HepG2 (cell line): ENCODE results near the gene C13orf46. TPM values are rescaled to one million over a fixed set of nuclear protein-coding genes. Genes with fewer than 3 reads are reported as not detected.

Experiments
- ARNT ChIP-seq: fragments of 450-650 bp; IDR thresholded peaks from 2 replicates; pipeline ENCODE4 v1.6.1; 2017
- FOSL2 ChIP-seq: sonication (generic); formaldehyde crosslinking; IDR thresholded peaks from 2 replicates; pipeline ENCODE4 v1.4.0; 2020; ENCODE audit warnings: missing genetic modification reagents
- GZF1 ChIP-seq: sonication (generic); formaldehyde crosslinking; IDR thresholded peaks from 2 replicates; pipeline ENCODE4 v1.5.1; 2020; ENCODE audit warnings: mild to moderate bottlenecking, missing genetic modification reagents
- KDM2A ChIP-seq: sonication (generic); formaldehyde crosslinking; IDR thresholded peaks from 2 replicates; pipeline ENCODE4 v1.4.0; 2020; ENCODE audit warnings: low read depth, missing genetic modification reagents, borderline replicate concordance
- PHF20 ChIP-seq: sonication (generic); formaldehyde crosslinking; IDR thresholded peaks from 2 replicates; pipeline ENCODE4 v1.5.0; 2020; ENCODE audit warnings: mild to moderate bottlenecking, missing genetic modification reagents
- TRIM22 ChIP-seq: fragments of 450-650 bp; IDR thresholded peaks from 2 replicates; pipeline ENCODE4 v1.6.1; 2017
- ZNF512B ChIP-seq: sonication (generic); formaldehyde crosslinking; IDR thresholded peaks from 2 replicates; pipeline ENCODE4 v1.5.1; 2020; ENCODE audit warnings: missing genetic modification reagents, mild to moderate bottlenecking, borderline replicate concordance
- ZNF766 ChIP-seq: sonication (generic); formaldehyde crosslinking; IDR thresholded peaks from 2 replicates; pipeline ENCODE4 v1.5.0; 2020; ENCODE audit warnings: missing genetic modification reagents, borderline replicate concordance
- polyA plus RNA-seq, 8 experiments: library from polyadenylated mRNA; depleted of rRNA in 3 of 8; stranded (reverse) in 7 of 8; unstranded in 1 of 8; fragments of >200 nt; fragmentation: Illumina TruSeq in 4 of 8; extraction: Trizol in 4 of 8; gene quantifications; 2 replicates each; pipeline versions ENCODE4 v1.2.1 to v1.2.3, GENCODE V29; 2011 to 2016; ENCODE audit warnings: low read depth in 4 of 8, missing spikeins in 1 of 8, mixed read lengths in 1 of 8; ENCODE audit not compliant: insufficient read depth in 1 of 8
- total RNA-seq, 5 experiments: library from RNA; depleted of rRNA; stranded (reverse); fragments of >200 nt; fragmentation: Illumina TruSeq; extraction: Trizol; gene quantifications; 2 replicates each; pipeline ENCODE4 v1.2.3, GENCODE V29; 2016; ENCODE audit warnings: low read depth in 1 of 5
- TF ChIP-seq, protein P1 (sequence below): sonication (generic); formaldehyde crosslinking; IDR thresholded peaks from 2 replicates; pipeline ENCODE4 v1.4.0; 2020; ENCODE audit warnings: mild to moderate bottlenecking, missing genetic modification reagents

C13orf46 gene
- total and polyA plus RNA-seq, 2 of the 13 experiments (the other 11 are each of a cell fraction or from before 2014, with no cell fraction given): 0.01 TPM; not detected in 1

- TF ChIP-seq, protein P1, sequence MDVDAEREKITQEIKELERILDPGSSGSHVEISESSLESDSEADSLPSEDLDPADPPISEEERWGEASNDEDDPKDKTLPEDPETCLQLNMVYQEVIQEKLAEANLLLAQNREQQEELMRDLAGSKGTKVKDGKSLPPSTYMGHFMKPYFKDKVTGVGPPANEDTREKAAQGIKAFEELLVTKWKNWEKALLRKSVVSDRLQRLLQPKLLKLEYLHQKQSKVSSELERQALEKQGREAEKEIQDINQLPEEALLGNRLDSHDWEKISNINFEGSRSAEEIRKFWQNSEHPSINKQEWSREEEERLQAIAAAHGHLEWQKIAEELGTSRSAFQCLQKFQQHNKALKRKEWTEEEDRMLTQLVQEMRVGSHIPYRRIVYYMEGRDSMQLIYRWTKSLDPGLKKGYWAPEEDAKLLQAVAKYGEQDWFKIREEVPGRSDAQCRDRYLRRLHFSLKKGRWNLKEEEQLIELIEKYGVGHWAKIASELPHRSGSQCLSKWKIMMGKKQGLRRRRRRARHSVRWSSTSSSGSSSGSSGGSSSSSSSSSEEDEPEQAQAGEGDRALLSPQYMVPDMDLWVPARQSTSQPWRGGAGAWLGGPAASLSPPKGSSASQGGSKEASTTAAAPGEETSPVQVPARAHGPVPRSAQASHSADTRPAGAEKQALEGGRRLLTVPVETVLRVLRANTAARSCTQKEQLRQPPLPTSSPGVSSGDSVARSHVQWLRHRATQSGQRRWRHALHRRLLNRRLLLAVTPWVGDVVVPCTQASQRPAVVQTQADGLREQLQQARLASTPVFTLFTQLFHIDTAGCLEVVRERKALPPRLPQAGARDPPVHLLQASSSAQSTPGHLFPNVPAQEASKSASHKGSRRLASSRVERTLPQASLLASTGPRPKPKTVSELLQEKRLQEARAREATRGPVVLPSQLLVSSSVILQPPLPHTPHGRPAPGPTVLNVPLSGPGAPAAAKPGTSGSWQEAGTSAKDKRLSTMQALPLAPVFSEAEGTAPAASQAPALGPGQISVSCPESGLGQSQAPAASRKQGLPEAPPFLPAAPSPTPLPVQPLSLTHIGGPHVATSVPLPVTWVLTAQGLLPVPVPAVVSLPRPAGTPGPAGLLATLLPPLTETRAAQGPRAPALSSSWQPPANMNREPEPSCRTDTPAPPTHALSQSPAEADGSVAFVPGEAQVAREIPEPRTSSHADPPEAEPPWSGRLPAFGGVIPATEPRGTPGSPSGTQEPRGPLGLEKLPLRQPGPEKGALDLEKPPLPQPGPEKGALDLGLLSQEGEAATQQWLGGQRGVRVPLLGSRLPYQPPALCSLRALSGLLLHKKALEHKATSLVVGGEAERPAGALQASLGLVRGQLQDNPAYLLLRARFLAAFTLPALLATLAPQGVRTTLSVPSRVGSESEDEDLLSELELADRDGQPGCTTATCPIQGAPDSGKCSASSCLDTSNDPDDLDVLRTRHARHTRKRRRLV (CRISPR knock-in tag): no peak
- no peak for TF ChIP-seq ZNF512B (CRISPR knock-in tag)
- no peak for TF ChIP-seq GZF1 (CRISPR knock-in tag)
- TF ChIP-seq KDM2A (CRISPR knock-in tag): no peak
- no peak for TF ChIP-seq TRIM22
- no peak for TF ChIP-seq ARNT
- no peak for TF ChIP-seq PHF20 (CRISPR knock-in tag)
- no peak for TF ChIP-seq ZNF766 (CRISPR knock-in tag)
- no peak for TF ChIP-seq FOSL2 (CRISPR knock-in tag)
These were observed 68.9 kb downstream of the C13orf46 start (continued) for GRCh38 chr13:113905018-113905417.
